Left lung (tissue), 10 donors: Measurements from ENCODE around the gene SLC6A19. TPM values are rescaled to one million over a fixed set of nuclear protein-coding genes. Genes with fewer than 3 reads are reported as not detected.

Source experiments
- ATAC-seq: fragments of 200-7000 bp; cut with Tn5 transposase; one replicate; pipeline ENCODE4 v1.9.1; 2020; ENCODE audit warnings: moderate library complexity
- DNase-seq, 4 donors: peaks; one replicate each; pipeline ENCODE4 v3.0.0-alpha.2; 2013 to 2020
- H3K27ac ChIP-seq, 2 donors: fragments of 200-600 bp; sonication (generic) in 1 of 2; one replicate each; pipeline versions ENCODE4 v1.5.0 to v1.8.0; 2020 to 2021
- H3K27me3 ChIP-seq, 2 donors: fragments of 200-600 bp; sonication (generic) in 1 of 2; one replicate each; pipeline versions ENCODE4 v1.5.0 to v1.8.0; 2020 to 2021
- H3K36me3 ChIP-seq, 2 donors: fragments of 200-600 bp; sonication (generic) in 1 of 2; one replicate each; pipeline versions ENCODE4 v1.5.0 to v1.8.0; 2020 to 2021
- H3K4me1 ChIP-seq, 2 donors: fragments of 200-600 bp; one replicate each; pipeline ENCODE4 v1.8.0; 2021
- H3K4me3 ChIP-seq, 2 donors: fragments of 200-600 bp; sonication (generic) in 1 of 2; one replicate each; pipeline versions ENCODE4 v1.5.0 to v1.8.0; 2020 to 2021; ENCODE audit warnings: mild to moderate bottlenecking in 1 of 2
- H3K9me3 ChIP-seq, 2 donors: fragments of 200-600 bp; sonication (generic) in 1 of 2; one replicate each; pipeline versions ENCODE4 v1.5.0 to v1.8.0; 2020 to 2021
- CTCF ChIP-seq, 2 donors: fragments of 200-600 bp; sonication (generic) in 1 of 2; IDR thresholded peaks; one replicate each; pipeline versions ENCODE4 v1.5.0 to v1.8.0; 2021; ENCODE audit warnings: antibody characterized with exemption in 2 of 2
- intact Hi-C, 2 donors: fragments of 100-400 bp; cut with DNase I; formaldehyde crosslinking; loops; one replicate each; pipeline versions ENCODE4 v1.11.2 to v1.14.2; 2022
- polyA plus RNA-seq, 6 donors: library from polyadenylated mRNA; unstranded; fragments of 120-200 nt; gene quantifications; one replicate each; pipeline ENCODE4 v1.2.1, GENCODE V29; 2013; ENCODE audit not compliant: insufficient read length in 6 of 6
- total RNA-seq, 2 donors: library from RNA; stranded (reverse); fragmentation: NEBNext Ultra II Directional; extraction: Animal tissue kit (Norgen Biotek cat#: 25700); gene quantifications; one replicate each; pipeline ENCODE4 v1.2.1, GENCODE V29; 2021
- donor health status: DM: no; HTN: yes; CAD: no.
- donor health status: DM: no; HTN: no; CAD: no.

SLC6A19 gene
- total and polyA plus RNA-seq, 8 donors: 0.04 to 0.54 (median 0.19) TPM; not detected in 2

GRCh38 chr5:1230551-1230950 is 29.2 kb downstream of the SLC6A19 start:
- Histone ChIP-seq H3K27me3 (peaks cover 0 to 72% of the 10 kb centered on the region in 2 donors), H3K36me3 (no peaks in the 10 kb centered on the region), H3K4me1 (no peaks in the 10 kb centered on the region), H3K4me3 (no peak overlapping the region), H3K27ac (no peak overlapping the region), H3K9me3 (peaks cover 0 to 10% of the 10 kb centered on the region in 2 donors)
- DNase-seq (no peak), ATAC-seq (no peak)
- intact Hi-C loops: no loop called here
- TF ChIP-seq CTCF (IDR thresholded peaks at IDR 0.05): no peak

- Histone ChIP-seq H3K4me1 (no peaks in the 10 kb centered on the region), H3K9me3 (peaks cover 0 to 19% of the 10 kb centered on the region in 2 donors), H3K4me3 (no peak overlapping the region), H3K27ac (no peak overlapping the region), H3K27me3 (peaks cover 0 to 64% of the 10 kb centered on the region in 2 donors), H3K36me3 (no peaks in the 10 kb centered on the region)
- no peak for DNase-seq
- intact Hi-C loops: no loop called here
- no peak for TF ChIP-seq CTCF (IDR thresholded peaks at IDR 0.05)
- no peak for ATAC-seq
These were observed 30.0 kb downstream of the SLC6A19 start for GRCh38 chr5:1231354-1231905.

GRCh38 chr5:1232780-1233179 is 31.4 kb downstream of the SLC6A19 start:
- Histone ChIP-seq H3K4me3 (no peak overlapping the region), H3K27me3 (peaks cover 0 to 60% of the 10 kb centered on the region in 2 donors), H3K9me3 (peaks cover 0 to 22% of the 10 kb centered on the region in 2 donors), H3K36me3 (no peaks in the 10 kb centered on the region), H3K27ac (no peak overlapping the region), H3K4me1 (no peaks in the 10 kb centered on the region)
- TF ChIP-seq CTCF (IDR thresholded peaks at IDR 0.05): no peak
- intact Hi-C loops: no loop called here
- DNase-seq: no peak
- no peak for ATAC-seq

- no peak overlapping the region for H3K4me3 ChIP-seq
- no peak for DNase-seq
- no peak overlapping the region for H3K27ac ChIP-seq
- peaks cover 0 to 35% of the 10 kb centered on the region in 2 donors for H3K27me3 ChIP-seq
- ATAC-seq: no peak
- TF ChIP-seq CTCF (IDR thresholded peaks at IDR 0.05): no peak
- intact Hi-C loops: no loop called here
- peaks cover 0 to 22% of the 10 kb centered on the region in 2 donors for H3K9me3 ChIP-seq
- no peaks in the 10 kb centered on the region for H3K4me1 ChIP-seq
- no peaks in the 10 kb centered on the region for H3K36me3 ChIP-seq
These were observed 34.0 kb downstream of the SLC6A19 start for GRCh38 chr5:1235379-1235778.

GRCh38 chr5:1235838-1236237 is 34.4 kb downstream of the SLC6A19 start:
- ATAC-seq (no peak), DNase-seq (no peak)
- H3K4me1 ChIP-seq: no peaks in the 10 kb centered on the region
- peaks cover 0 to 30% of the 10 kb centered on the region in 2 donors for H3K27me3 ChIP-seq
- no peak overlapping the region for H3K4me3 ChIP-seq
- no peak for TF ChIP-seq CTCF (IDR thresholded peaks at IDR 0.05)
- no peaks in the 10 kb centered on the region for H3K36me3 ChIP-seq
- intact Hi-C loops: no loop called here
- no peak overlapping the region for H3K27ac ChIP-seq
- peaks cover 0 to 22% of the 10 kb centered on the region in 2 donors for H3K9me3 ChIP-seq
